ENCODE results near the gene THAP4. TPM values are rescaled to one million over a fixed set of nuclear protein-coding genes. Genes with fewer than 3 reads are reported as not detected.

The THAP4 gene
- total RNA-seq, 1 experiment from 2014 or later = 88.6 TPM

DNA sequence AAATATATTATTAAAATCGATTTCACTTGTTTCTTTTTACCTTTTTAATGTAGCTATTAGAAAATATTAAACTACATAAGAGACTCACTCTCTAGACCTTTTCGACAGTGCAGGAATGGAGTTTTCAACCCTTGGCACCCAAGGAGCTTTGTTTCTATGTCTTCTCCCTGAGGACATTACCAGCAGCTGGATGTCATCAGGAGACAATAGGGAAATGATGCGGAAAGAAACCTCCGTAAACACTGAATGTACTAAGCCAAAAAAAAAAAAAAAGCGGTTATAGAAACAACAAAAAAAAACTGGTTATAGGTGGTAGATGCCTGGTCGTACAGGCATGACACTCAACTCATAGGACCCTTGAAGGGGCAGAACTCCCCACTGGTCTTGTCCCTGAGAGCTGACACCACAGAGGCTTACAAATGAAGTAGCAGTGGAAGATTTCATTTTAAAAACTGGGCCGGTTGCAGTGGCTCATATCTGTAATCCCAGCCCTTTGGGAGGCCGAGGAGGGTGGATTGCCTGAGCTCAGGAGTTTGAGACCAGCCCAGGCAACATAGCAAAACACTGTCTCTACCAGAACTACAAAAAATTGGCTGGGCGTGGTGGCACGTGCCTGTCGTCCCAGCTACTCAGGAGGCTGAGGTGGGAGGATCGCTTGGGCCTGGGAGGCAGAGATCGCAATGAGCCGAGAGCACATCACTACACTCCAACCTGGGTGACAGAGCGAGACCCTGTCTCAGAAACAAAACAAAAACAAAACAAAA lies 23.8 kb downstream of the THAP4 start:
- CTCF ChIA-PET = interaction anchor here (0.7 to 1.3 kb wide), 3 partner anchors 14 to 89 kb away, joined by 4 read pairs; partner anchors contain the start of gene ING5
- DNase-seq (ENCODE audit: low spot score) = no peak
- H3K27ac Mint-ChIP-seq = peak overlapping the region; percentile 27

DNA sequence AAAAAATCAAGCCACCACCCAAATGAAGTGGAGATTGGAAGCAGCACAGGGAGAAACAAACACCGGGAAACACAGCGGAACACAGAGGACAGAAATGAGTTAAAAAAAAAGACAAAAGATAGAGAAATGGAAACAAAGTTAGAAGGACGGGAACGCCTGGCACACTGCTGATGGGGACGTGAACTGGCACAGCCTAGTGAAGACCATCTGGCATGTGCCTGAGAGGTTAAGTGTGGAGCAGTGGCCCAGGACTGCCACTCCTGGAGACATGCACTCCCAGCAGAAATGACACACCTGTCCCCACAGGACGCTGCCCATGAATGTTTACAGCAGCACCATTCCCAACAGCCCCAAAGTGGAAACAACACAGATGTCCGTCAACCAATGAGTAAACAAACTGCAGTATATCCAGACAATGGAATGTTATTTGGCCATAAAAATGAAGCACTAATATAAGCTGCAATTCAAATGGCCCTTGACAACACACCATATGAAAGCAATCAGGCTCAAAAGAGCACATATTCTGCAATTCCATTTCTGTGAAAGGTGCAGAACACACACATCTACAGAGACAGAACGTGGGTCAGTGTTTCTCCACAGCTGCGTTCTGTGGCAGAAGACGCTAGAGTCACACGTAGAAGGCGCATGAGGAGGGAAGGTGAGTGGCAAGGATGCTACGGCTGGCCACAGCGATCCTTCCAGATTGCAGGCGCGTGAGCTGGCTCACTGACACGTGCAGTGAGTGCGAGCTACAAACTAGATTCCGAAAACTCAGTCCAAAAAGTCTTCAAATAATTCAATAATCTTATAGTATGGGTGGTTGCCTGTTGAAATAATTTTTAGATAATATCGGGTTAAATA lies 24.6 kb downstream of the THAP4 start:
- ChIA-PET POLR2A (no interaction called here), CTCF (interaction anchor here (0.7 to 1.3 kb wide), 3 partner anchors 14 to 89 kb away, joined by 4 read pairs; partner anchors contain the start of gene ING5)
- Mint-ChIP-seq H3K4me3 (no peak overlapping the region), H3K27me3 (ENCODE audit: low read depth) (no peaks in the 10 kb centered on the region), H3K36me3 (peaks cover 4% of the 10 kb centered on the region; the same call in 1 of the 2 replicates), H3K4me1 (peaks cover 26% of the 10 kb centered on the region), H3K27ac (peak overlapping the region; percentile 85), H3K9me3 (no peaks in the 10 kb centered on the region)
- ATAC-seq (no peak), DNase-seq (ENCODE audit: low spot score) (no peak)
- no peak for TF ChIP-seq ZNF317 (CRISPR knock-in tag; IDR thresholded peaks at IDR 0.05; ENCODE audit: borderline replicate concordance, low read depth)
- no peak for TF ChIP-seq USF2 (CRISPR knock-in tag; IDR thresholded peaks at IDR 0.05)
- TF ChIP-seq CREB1 (CRISPR knock-in tag; IDR thresholded peaks at IDR 0.05) = no peak
- no peak for TF ChIP-seq FOXK1 (CRISPR knock-in tag; IDR thresholded peaks at IDR 0.05)
- no peak for TF ChIP-seq TCF7 (CRISPR knock-in tag; IDR thresholded peaks at IDR 0.05; ENCODE audit: low read depth)
- no peak for TF ChIP-seq ZNF532 (CRISPR knock-in tag; IDR thresholded peaks at IDR 0.05; ENCODE audit: borderline replicate concordance)
- TF ChIP-seq NFYB (CRISPR knock-in tag; conservative IDR thresholded peaks at IDR 0.05; ENCODE audit: low read depth) = no peak

More for the DNA sequence above, 23.8 kb downstream of the THAP4 start:
- ATAC-seq = no peak
- Mint-ChIP-seq H3K27me3 (ENCODE audit: low read depth) (no peaks in the 10 kb centered on the region), H3K4me3 (no peak overlapping the region), H3K9me3 (no peaks in the 10 kb centered on the region), H3K36me3 (peaks cover 2% of the 10 kb centered on the region; the same call in 1 of the 2 replicates), H3K4me1 (peaks cover 34% of the 10 kb centered on the region)
- POLR2A ChIA-PET = no interaction called here
- TF ChIP-seq USF2 (CRISPR knock-in tag; IDR thresholded peaks at IDR 0.05) (no peak), RORB (CRISPR knock-in tag; IDR thresholded peaks at IDR 0.05) (no peak), TEAD4 (CRISPR knock-in tag; IDR thresholded peaks at IDR 0.05) (no peak), OVOL2 (CRISPR knock-in tag; IDR thresholded peaks at IDR 0.05; ENCODE audit: borderline replicate concordance) (no peak), E2F4 (CRISPR knock-in tag; IDR thresholded peaks at IDR 0.05; ENCODE audit: borderline replicate concordance, low read depth) (no peak), ARID4B (CRISPR knock-in tag; IDR thresholded peaks at IDR 0.05; ENCODE audit: borderline replicate concordance) (no peak), NR2C2 (CRISPR knock-in tag; IDR thresholded peaks at IDR 0.05) (no peak), TCF7 (CRISPR knock-in tag; IDR thresholded peaks at IDR 0.05; ENCODE audit: low read depth) (no peak)

All from WTC11 (cell line).